T-cell (primary cell): ENCODE data around the gene IL22RA2. TPM values are rescaled to one million over a fixed set of nuclear protein-coding genes. Genes with fewer than 3 reads are reported as not detected.
A peak's percentile ranks its signal among the peaks of the same experiment; 100 is the strongest.

Experiments used
- ATAC-seq, 4 experiments: fragments of 200-7000 bp in 3 of 4; fragments of 150-1000 bp in 1 of 4; cut with Tn5 transposase; replicated peaks in 1 of 4; 1 replicate in 3 of 4; 2 replicates in 1 of 4; pipeline ENCODE4 v1.10.0; 2021; ENCODE audit warnings: moderate library complexity in 3 of 4, mild to moderate bottlenecking in 2 of 4, moderate number of reproducible peaks in 1 of 4
- CTCF ChIA-PET, 2 donors: fragments of 300-600 bp; sonication (Branson Sonifier 250); formaldehyde crosslinking; loops; one replicate each; lab custom pipeline; 2022; ENCODE audit warnings: antibody characterized with exemption in 2 of 2; lab: Charles Lee
- POLR2A ChIA-PET, 2 donors: fragments of 300-600 bp; sonication (Branson Sonifier 250); formaldehyde crosslinking; loops; one replicate each; lab custom pipeline; 2022; ENCODE audit warnings: antibody characterized with exemption in 2 of 2; lab: Charles Lee
- DNase-seq, 35 experiments: peaks; one replicate each; pipeline versions ENCODE4 v3.0.0 to v3.0.0-alpha.2; 2013 to 2023
- H3K27ac ChIP-seq: one replicate; pipeline ENCODE4 v1.5.1; 2013; ENCODE audit warnings: low read length
- H3K27me3 ChIP-seq, 2 experiments: replicated peaks in 1 of 2; 1 replicate in 1 of 2; 2 replicates in 1 of 2; pipeline versions ENCODE4 v1.6.1 to v1.7.0; 2013; ENCODE audit warnings: low read length in 1 of 2, mixed read lengths in 1 of 2; ENCODE audit not compliant: control insufficient read depth in 2 of 2, insufficient read depth in 2 of 2; ENCODE audit errors: extremely low read depth in 1 of 2
- H3K36me3 ChIP-seq, 2 donors: 1 replicate in 1 of 2; 2 replicates in 1 of 2; pipeline versions ENCODE4 v1.6.1 to v1.7.0; 2013; ENCODE audit warnings: low read length in 1 of 2; ENCODE audit not compliant: control insufficient read depth in 2 of 2, insufficient read depth in 1 of 2; ENCODE audit errors: extremely low read depth in 1 of 2
- H3K4me1 ChIP-seq, 2 experiments: 1 replicate in 1 of 2; 2 replicates in 1 of 2; pipeline versions ENCODE4 v1.6.1 to v1.7.0; 2013; ENCODE audit warnings: low read length in 2 of 2, mixed read lengths in 1 of 2; ENCODE audit not compliant: insufficient read depth in 2 of 2, control insufficient read depth in 1 of 2; ENCODE audit errors: extremely low read depth in 1 of 2
- H3K4me3 ChIP-seq, 2 donors: 1 replicate in 1 of 2; 2 replicates in 1 of 2; pipeline versions ENCODE4 v1.5.1 to v1.7.0; 2013; ENCODE audit warnings: mild to moderate bottlenecking in 2 of 2, low read length in 1 of 2, moderate library complexity in 1 of 2; ENCODE audit not compliant: control insufficient read depth in 1 of 2; ENCODE audit errors: extremely low read depth in 1 of 2
- H3K9me3 ChIP-seq: 2 replicates; pipeline ENCODE4 v1.7.0; 2013
- H3K27ac Mint-ChIP-seq, 2 donors: one replicate each; pipeline ENCODE4 v1.8.0; 2020 to 2021; ENCODE audit warnings: mild to moderate bottlenecking in 2 of 2, mixed read lengths in 2 of 2
- H3K27me3 Mint-ChIP-seq, 2 donors: one replicate each; pipeline ENCODE4 v1.8.0; 2021 to 2022; ENCODE audit warnings: mixed read lengths in 2 of 2
- H3K36me3 Mint-ChIP-seq: one replicate; pipeline ENCODE4 v1.8.0; 2021; ENCODE audit warnings: mixed read lengths
- H3K4me1 Mint-ChIP-seq, 3 donors: one replicate each; pipeline ENCODE4 v1.8.0; 2020 to 2022; ENCODE audit warnings: mixed read lengths in 3 of 3, mild to moderate bottlenecking in 1 of 3
- H3K4me3 Mint-ChIP-seq, 3 donors: one replicate each; pipeline ENCODE4 v1.8.0; 2020 to 2022; ENCODE audit warnings: mild to moderate bottlenecking in 3 of 3, mixed read lengths in 3 of 3, moderate library complexity in 3 of 3
- H3K9me3 Mint-ChIP-seq, 3 donors: one replicate each; pipeline ENCODE4 v1.8.0; 2020 to 2022; ENCODE audit warnings: mixed read lengths in 3 of 3
- WGBS: methylation state at CpG from one replicate; pipeline ENCODE4 v1.1.5; 2013; ENCODE audit warnings: missing lambda C conversion rate; ENCODE audit not compliant: insufficient coverage; 5-methylcytosine and 5-hydroxymethylcytosine counted together
- total RNA-seq, 35 experiments: library from RNA in 6 of 35; stranded (reverse) in 6 of 35; fragments of 120-200 nt in 1 of 35; gene quantifications; one replicate each; pipeline versions ENCODE4 v1.2.1 to v1.2.4 and lab custom pipeline; 2013 to 2026

IL22RA2 gene
- total RNA-seq, 5 donors from 2014 or later (not counting 1 experiment from before 2014, with no cell fraction given) = not detected

DNA sequence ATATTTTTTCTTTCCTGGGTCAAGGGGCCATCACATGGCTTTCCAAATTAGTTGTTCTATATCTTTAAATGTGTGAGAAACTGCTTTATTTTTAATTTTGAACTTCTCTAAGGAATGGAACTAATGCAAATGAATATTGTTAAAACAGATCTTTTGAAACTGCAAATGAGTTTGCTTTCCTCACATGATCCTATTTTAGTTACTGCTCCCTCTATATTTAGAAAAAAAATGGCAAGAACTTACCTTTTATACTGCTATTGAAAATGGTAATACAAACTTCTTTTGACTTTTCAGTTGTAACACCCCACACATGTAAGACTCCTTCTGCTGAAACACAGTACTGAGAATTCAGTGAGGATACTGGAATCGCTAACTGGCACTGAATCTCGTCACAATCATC, 29.8 kb upstream of the IL22RA2 start:
- Mint-ChIP-seq H3K4me3 (no peak overlapping the region), H3K36me3 (peaks cover 58% of the 10 kb centered on the region), H3K9me3 (no peaks in the 10 kb centered on the region), H3K4me1 (peaks cover 9 to 13% (median 9%) of the 10 kb centered on the region in 3 donors), H3K27ac (no peak overlapping the region), H3K27me3 (no peaks in the 10 kb centered on the region)
- Histone ChIP-seq H3K4me3 (no peak overlapping the region), H3K36me3 (peaks cover 0 to 50% of the 10 kb centered on the region in 2 donors), H3K27ac (no peak overlapping the region), H3K4me1 (no peaks in the 10 kb centered on the region), H3K27me3 (no peaks in the 10 kb centered on the region), H3K9me3 (no peaks in the 10 kb centered on the region)
- DNase-seq (no peak), ATAC-seq (no peak)
- WGBS = no CpG with 5 or more reads among the region's 2 CpGs
- ChIA-PET CTCF (interaction anchor here in 1 of 2 donors (0.7 kb wide), 1 partner anchor 488 kb away, joined by 3 read pairs; no protein-coding TSS in a partner anchor), POLR2A (interaction anchor here in 1 of 2 donors (0.6 to 1.2 kb wide), 3 partner anchors 10 to 166 kb away, joined by 3 to 5 read pairs (median 4); no protein-coding TSS in a partner anchor)

- peaks cover 0 to 10% (median 6%) of the 10 kb centered on the region in 3 donors for H3K4me1 Mint-ChIP-seq
- peak in 3 of 35 experiments; percentile 8 to 20 (median 13) for DNase-seq
- no peak overlapping the region for H3K27ac Mint-ChIP-seq
- Histone ChIP-seq H3K4me1 (no peaks in the 10 kb centered on the region), H3K4me3 (no peak overlapping the region), H3K27ac (no peak overlapping the region), H3K36me3 (peaks cover 0 to 58% of the 10 kb centered on the region in 2 donors), H3K27me3 (no peaks in the 10 kb centered on the region), H3K9me3 (no peaks in the 10 kb centered on the region)
- no peaks in the 10 kb centered on the region for H3K9me3 Mint-ChIP-seq
- no peak for ATAC-seq
- no peak overlapping the region for H3K4me3 Mint-ChIP-seq
- 89% methylated on average over 2 of the region's 6 CpGs for WGBS
- no peaks in the 10 kb centered on the region for H3K27me3 Mint-ChIP-seq
- ChIA-PET CTCF (no interaction called here), POLR2A (no interaction called here)
- H3K36me3 Mint-ChIP-seq = peaks cover 57% of the 10 kb centered on the region
Measured at GRCh38 chr6:137202078-137202477, 28.6 kb upstream of the IL22RA2 start.

DNA sequence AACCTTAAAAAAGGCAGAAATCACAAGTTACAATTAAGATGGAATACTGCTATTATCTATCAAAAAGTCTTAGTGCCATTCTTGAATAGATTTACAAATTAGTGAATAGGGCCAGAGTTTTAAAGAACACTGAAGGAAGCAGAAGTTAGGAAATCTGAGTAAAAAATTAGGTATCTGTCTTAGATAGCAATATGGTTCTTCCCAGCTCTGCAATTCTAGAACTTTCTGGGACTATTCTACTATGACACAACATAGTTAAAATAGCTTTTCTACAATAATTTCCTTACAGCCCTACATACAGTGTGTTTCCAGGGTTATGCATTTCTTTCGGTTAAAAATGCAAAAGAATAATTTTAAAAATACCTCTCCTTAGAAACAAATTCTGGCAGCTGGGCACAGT, 27.6 kb upstream of the IL22RA2 start:
- no peak overlapping the region for H3K4me3 ChIP-seq
- no peaks in the 10 kb centered on the region for H3K9me3 Mint-ChIP-seq
- H3K27ac ChIP-seq = no peak overlapping the region
- H3K9me3 ChIP-seq = no peaks in the 10 kb centered on the region
- no peak overlapping the region for H3K4me3 Mint-ChIP-seq
- ChIA-PET POLR2A (interaction anchor here in 1 of 2 donors (0.6 kb wide), 1 partner anchor 797 kb away, joined by 4 read pairs; no protein-coding TSS in a partner anchor), CTCF (no interaction called here)
- no CpG with 5 or more reads among the region's 1 CpG for WGBS
- DNase-seq (no peak), ATAC-seq (no peak)
- no peaks in the 10 kb centered on the region for H3K27me3 ChIP-seq
- no peak overlapping the region for H3K27ac Mint-ChIP-seq
- peaks cover 0 to 58% of the 10 kb centered on the region in 2 donors for H3K36me3 ChIP-seq
- peaks cover 51% of the 10 kb centered on the region for H3K36me3 Mint-ChIP-seq
- H3K4me1 Mint-ChIP-seq = peaks cover 0 to 14% (median 11%) of the 10 kb centered on the region in 3 donors
- H3K27me3 Mint-ChIP-seq = no peaks in the 10 kb centered on the region
- H3K4me1 ChIP-seq = no peaks in the 10 kb centered on the region

- no CpG with 5 or more reads among the region's 4 CpGs for WGBS
- no peak overlapping the region for H3K4me3 Mint-ChIP-seq
- Histone ChIP-seq H3K4me1 (no peaks in the 10 kb centered on the region), H3K4me3 (no peak overlapping the region), H3K36me3 (peaks cover 0 to 51% of the 10 kb centered on the region in 2 donors), H3K27me3 (no peaks in the 10 kb centered on the region), H3K27ac (no peak overlapping the region), H3K9me3 (no peaks in the 10 kb centered on the region)
- H3K36me3 Mint-ChIP-seq = peaks cover 47% of the 10 kb centered on the region
- DNase-seq (no peak), ATAC-seq (no peak)
- peaks cover 0 to 16% (median 16%) of the 10 kb centered on the region in 3 donors for H3K4me1 Mint-ChIP-seq
- no peaks in the 10 kb centered on the region for H3K9me3 Mint-ChIP-seq
- ChIA-PET POLR2A (no interaction called here), CTCF (no interaction called here)
- no peaks in the 10 kb centered on the region for H3K27me3 Mint-ChIP-seq
- H3K27ac Mint-ChIP-seq = no peak overlapping the region
Measured at GRCh38 chr6:137200288-137200687, 26.8 kb upstream of the IL22RA2 start.

DNA sequence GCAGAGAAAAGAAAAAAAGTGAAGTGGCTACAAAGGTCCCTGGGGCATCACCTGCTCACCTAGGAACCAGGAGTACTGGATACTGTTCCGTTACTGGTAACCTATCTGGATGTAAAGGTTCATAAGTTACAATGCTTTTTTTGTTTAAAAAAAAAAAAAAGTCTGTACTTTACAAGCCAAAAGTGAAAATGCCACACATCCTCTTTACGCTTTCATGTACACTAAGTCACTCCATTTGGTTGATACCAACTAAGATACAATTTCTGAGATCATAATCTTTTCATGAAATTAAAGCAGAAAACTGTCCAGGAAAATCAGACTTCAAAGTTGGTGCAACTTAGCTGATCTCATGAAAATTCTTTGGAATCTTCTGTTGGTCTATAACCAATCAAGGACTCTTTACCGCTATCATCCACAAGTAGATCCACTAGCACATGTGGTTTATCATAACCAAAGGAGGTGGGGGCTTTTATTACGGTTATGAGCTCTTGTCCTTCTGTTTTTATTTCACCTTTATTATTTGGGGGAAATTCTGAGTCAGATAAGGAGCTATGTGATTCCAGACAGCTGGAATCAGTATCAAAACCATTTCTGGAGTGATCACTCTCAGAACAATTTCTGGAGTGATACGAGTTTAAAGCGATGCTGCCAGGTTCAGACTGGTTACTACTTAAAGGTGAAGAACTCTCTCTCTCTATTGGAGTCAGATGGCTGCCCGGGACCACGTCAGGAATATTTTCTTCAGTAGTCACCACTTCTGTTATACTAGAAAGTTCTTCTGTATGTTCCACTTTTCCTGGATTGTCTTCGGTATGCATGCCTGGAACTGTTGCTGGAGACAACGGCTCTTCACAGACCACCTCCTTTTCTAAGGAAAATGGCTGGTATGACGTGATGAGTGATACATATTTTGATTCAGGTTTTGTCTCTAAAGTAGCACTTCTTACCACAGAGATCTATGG, 24.5 kb upstream of the IL22RA2 start:
- no peak overlapping the region for H3K4me3 ChIP-seq
- no peaks in the 10 kb centered on the region for H3K4me1 ChIP-seq
- H3K27ac ChIP-seq = no peak overlapping the region
- ChIA-PET POLR2A (no interaction called here), CTCF (interaction anchor here in 1 of 2 donors (0.7 kb wide), 1 partner anchor 390 kb away, joined by 3 read pairs; no protein-coding TSS in a partner anchor)
- Mint-ChIP-seq H3K36me3 (peaks cover 26% of the 10 kb centered on the region), H3K27me3 (no peaks in the 10 kb centered on the region), H3K4me1 (peaks cover 0 to 16% (median 16%) of the 10 kb centered on the region in 3 donors), H3K27ac (no peak overlapping the region), H3K4me3 (no peak overlapping the region), H3K9me3 (no peaks in the 10 kb centered on the region)
- ATAC-seq (no peak), DNase-seq (no peak)
- H3K27me3 ChIP-seq = no peaks in the 10 kb centered on the region
- peaks cover 0 to 30% of the 10 kb centered on the region in 2 donors for H3K36me3 ChIP-seq
- no peaks in the 10 kb centered on the region for H3K9me3 ChIP-seq
- 80% methylated on average over 1 of the region's 11 CpGs for WGBS

- WGBS = 44% methylated on average over 1 of the region's 5 CpGs
Measured at GRCh38 chr6:137193256-137194070, 20.0 kb upstream of the IL22RA2 start.

More at GRCh38 chr6:137193256-137194070, 20.0 kb upstream of the IL22RA2 start:
- Mint-ChIP-seq H3K36me3 (peaks cover 8% of the 10 kb centered on the region), H3K4me1 (peaks cover 0 to 16% (median 16%) of the 10 kb centered on the region in 3 donors), H3K27ac (no peak overlapping the region), H3K9me3 (peaks cover 0 to 4% (median 0%) of the 10 kb centered on the region in 3 donors), H3K4me3 (no peak overlapping the region), H3K27me3 (no peaks in the 10 kb centered on the region)
- Histone ChIP-seq H3K27me3 (no peaks in the 10 kb centered on the region), H3K4me3 (no peak overlapping the region), H3K36me3 (peaks cover 0 to 12% of the 10 kb centered on the region in 2 donors), H3K4me1 (no peaks in the 10 kb centered on the region), H3K27ac (no peak overlapping the region), H3K9me3 (no peaks in the 10 kb centered on the region)
- ChIA-PET CTCF (interaction anchor here in 1 of 2 donors (0.6 kb wide), 1 partner anchor 121 kb away, joined by 5 read pairs; no protein-coding TSS in a partner anchor), POLR2A (no interaction called here)
- no peak for DNase-seq
- no peak for ATAC-seq
